HG03039 (cell line): Measurements from ENCODE around the gene COL18A1.

Experiments used
- ATAC-seq: cut with Tn5 transposase; IDR thresholded peaks from one replicate; pipeline ENCODE4 v1.9.1; 2021; ENCODE audit warnings: mild to moderate bottlenecking, moderate library complexity; ENCODE audit not compliant: unreplicated experiment

Gene COL18A1

GRCh38 chr21:45487891-45488600 lies 83.1 kb downstream of the COL18A1 start:
- no peak for ATAC-seq

- ATAC-seq: no peak
Measured at GRCh38 chr21:45488931-45489721, 84.2 kb downstream of the COL18A1 start.

GRCh38 chr21:45489722-45489982 lies 84.7 kb downstream of the COL18A1 start:
- ATAC-seq: no peak

- ATAC-seq: no peak
Measured at GRCh38 chr21:45490049-45490731, 85.2 kb downstream of the COL18A1 start.

GRCh38 chr21:45491056-45491455 lies 86.1 kb downstream of the COL18A1 start:
- ATAC-seq: no peak

GRCh38 chr21:45491623-45492022 lies 86.7 kb downstream of the COL18A1 start:
- no peak for ATAC-seq

GRCh38 chr21:45492765-45493164 lies 87.8 kb downstream of the COL18A1 start:
- no peak for ATAC-seq

- ATAC-seq: no peak
Measured at GRCh38 chr21:45493401-45494001, 88.5 kb downstream of the COL18A1 start.

- ATAC-seq: no peak
Measured at GRCh38 chr21:45494135-45494850, 89.3 kb downstream of the COL18A1 start.

GRCh38 chr21:45494851-45495680 lies 90.1 kb downstream of the COL18A1 start:
- no peak for ATAC-seq

- ATAC-seq: no peak
Measured at GRCh38 chr21:45496151-45496967, 91.4 kb downstream of the COL18A1 start.

- no peak for ATAC-seq
Measured at GRCh38 chr21:45496968-45497845, 92.2 kb downstream of the COL18A1 start.

GRCh38 chr21:45497846-45498645 lies 93.1 kb downstream of the COL18A1 start:
- ATAC-seq: no peak

GRCh38 chr21:45498646-45499000 lies 93.7 kb downstream of the COL18A1 start:
- ATAC-seq: no peak

- ATAC-seq: no peak
Measured at GRCh38 chr21:45499201-45499750, 94.3 kb downstream of the COL18A1 start.

- ATAC-seq: no peak
Measured at GRCh38 chr21:45499970-45500577, 95.1 kb downstream of the COL18A1 start.
